ENCODE results near the gene CTNS.

CTNS gene

GRCh38 chr17:3636154-3636907 lies at the start of gene CTNS, which contains the start of gene SHPK:
TSS of gene CTNS (plus strand) at chr17:3636760. CDS start at chr17:3640207, 3,447 bp downstream.
TSS of gene SHPK (minus strand) at chr17:3636250. CDS start at chr17:3636219, 31 bp downstream.
- peak; percentile 89 to 92 for DNase-seq (ENCODE audit: low read depth in 2 of 2)

GRCh38 chr17:3589784-3590183 lies 46.8 kb upstream of the CTNS start:
- DNase-seq (ENCODE audit: low read depth in 2 of 2): no peak

GRCh38 chr17:3590231-3590630 lies 46.3 kb upstream of the CTNS start:
- no peak for DNase-seq (ENCODE audit: low read depth in 2 of 2)

GRCh38 chr17:3590768-3591167 lies 45.8 kb upstream of the CTNS start:
- no peak for DNase-seq (ENCODE audit: low read depth in 2 of 2)

- DNase-seq (ENCODE audit: low read depth in 2 of 2): no peak
Measured at GRCh38 chr17:3592216-3592860, 44.2 kb upstream of the CTNS start.

- no peak for DNase-seq (ENCODE audit: low read depth in 2 of 2)
Measured at GRCh38 chr17:3593384-3593783, 43.2 kb upstream of the CTNS start.

- DNase-seq (ENCODE audit: low read depth in 2 of 2): no peak
Measured at GRCh38 chr17:3594051-3594800, 42.3 kb upstream of the CTNS start.

- no peak for DNase-seq (ENCODE audit: low read depth in 2 of 2)
Measured at GRCh38 chr17:3594976-3595375, 41.6 kb upstream of the CTNS start.

- no peak for DNase-seq (ENCODE audit: low read depth in 2 of 2)
Measured at GRCh38 chr17:3596804-3597464, 39.6 kb upstream of the CTNS start.

- no peak for DNase-seq (ENCODE audit: low read depth in 2 of 2)
Measured at GRCh38 chr17:3598078-3598477, 38.5 kb upstream of the CTNS start.

GRCh38 chr17:3600529-3601205 lies 35.9 kb upstream of the CTNS start:
- no peak for DNase-seq (ENCODE audit: low read depth in 2 of 2)

GRCh38 chr17:3602499-3602898 lies 34.1 kb upstream of the CTNS start:
- no peak for DNase-seq (ENCODE audit: low read depth in 2 of 2)

- no peak for DNase-seq (ENCODE audit: low read depth in 2 of 2)
Measured at GRCh38 chr17:3603119-3603869, 33.3 kb upstream of the CTNS start.

GRCh38 chr17:3603870-3604259 lies 32.7 kb upstream of the CTNS start:
- no peak for DNase-seq (ENCODE audit: low read depth in 2 of 2)

GRCh38 chr17:3609689-3610088 lies 26.9 kb upstream of the CTNS start:
- DNase-seq (ENCODE audit: low read depth in 2 of 2): no peak

- no peak for DNase-seq (ENCODE audit: low read depth in 2 of 2)
Measured at GRCh38 chr17:3610523-3610922, 26.0 kb upstream of the CTNS start.

- no peak for DNase-seq (ENCODE audit: low read depth in 2 of 2)
Measured at GRCh38 chr17:3613124-3613523, 23.4 kb upstream of the CTNS start.

- DNase-seq (ENCODE audit: low read depth in 2 of 2): no peak
Measured at GRCh38 chr17:3615160-3615870, 21.2 kb upstream of the CTNS start.

- DNase-seq (ENCODE audit: low read depth in 2 of 2): no peak
Measured at GRCh38 chr17:3621146-3621720, 15.3 kb upstream of the CTNS start.
